ENCODE data around the gene NCKIPSD.

- TF ChIP-seq CTCF (IDR thresholded peaks at IDR 0.05; ENCODE audit: low read depth, low read length), result no peak
- no peak for TF ChIP-seq POLR2A (IDR thresholded peaks at IDR 0.05; ENCODE audit: extremely low read depth, insufficient read length)
- TF ChIP-seq MYC (IDR thresholded peaks at IDR 0.05; ENCODE audit: low read depth, low read length), result no peak
These were observed 22.8 kb downstream of the NCKIPSD start, which contains the start of gene CELSR3 for GRCh38 chr3:48662753-48663488.
